Testis (tissue), 3 donors: Measurements from ENCODE around the gene ACAD11. TPM values are rescaled to one million over a fixed set of nuclear protein-coding genes. Genes with fewer than 3 reads are reported as not detected.

Experiments used
- DNase-seq: peaks from one replicate; pipeline ENCODE4 v3.0.0-alpha.2; 2019
- H3K27ac ChIP-seq, 2 donors: fragments of 200-600 bp; sonication (generic); one replicate each; pipeline ENCODE4 v1.5.1; 2019
- H3K27me3 ChIP-seq: fragments of 200-600 bp; sonication (generic); one replicate; pipeline ENCODE4 v1.5.1; 2019
- H3K36me3 ChIP-seq: fragments of 200-600 bp; sonication (generic); one replicate; pipeline ENCODE4 v1.5.1; 2017; ENCODE audit warnings: low read depth; ENCODE audit errors: missing control alignments
- H3K4me1 ChIP-seq: fragments of 200-600 bp; sonication (generic); one replicate; pipeline ENCODE4 v1.5.1; 2019
- H3K4me3 ChIP-seq, 2 donors: fragments of 200-600 bp; sonication (generic); one replicate each; pipeline ENCODE4 v1.5.1; 2017 to 2019
- H3K9me3 ChIP-seq: fragments of 200-600 bp; sonication (generic); one replicate; pipeline ENCODE4 v1.5.1; 2017
- CTCF ChIP-seq, 3 experiments: fragments of 450-650 bp in 2 of 3; fragments of 200-600 bp in 1 of 3; sonication (generic) in 1 of 3; IDR thresholded peaks; one replicate each; pipeline ENCODE4 v1.5.1; 2016 to 2019; ENCODE audit warnings: antibody characterized with exemption in 3 of 3, mild to moderate bottlenecking in 2 of 3, moderate library complexity in 1 of 3
- POLR2A ChIP-seq: fragments of 450-650 bp; IDR thresholded peaks from one replicate; pipeline ENCODE4 v1.6.1; 2017; ENCODE audit warnings: antibody characterized with exemption, mild to moderate bottlenecking, moderate library complexity
- WGBS, 2 donors: methylation state at CpG; one replicate each; pipeline ENCODE4 v1.1.5; 2018; 5-methylcytosine and 5-hydroxymethylcytosine counted together
- intact Hi-C: fragments of 100-400 bp; cut with DNase I; formaldehyde crosslinking; loops from one replicate; pipeline ENCODE4 v1.15.1; 2023; ENCODE audit warnings: low total_unique reads
- polyA plus RNA-seq: library from polyadenylated mRNA; stranded (reverse); fragments of 350-450 nt; fragmentation: Illumina TruSeq; extraction: RNeasy Lipid Tissue Mini Kit (QIAGEN cat#74804); gene quantifications from one replicate; pipeline ENCODE4 v1.2.3, GENCODE V29; 2014; ENCODE audit warnings: low read depth, low replicate concordance; ENCODE audit not compliant: insufficient read depth
- total RNA-seq, 2 donors: library from RNA; depleted of rRNA; stranded (reverse); fragments of >200 nt; gene quantifications; one replicate each; pipeline ENCODE4 v1.2.3, GENCODE V29; 2016

The ACAD11 gene
- total and polyA plus RNA-seq, 3 donors from 2014 or later = 26.1 to 37.9 (median 37.2) TPM

DNA sequence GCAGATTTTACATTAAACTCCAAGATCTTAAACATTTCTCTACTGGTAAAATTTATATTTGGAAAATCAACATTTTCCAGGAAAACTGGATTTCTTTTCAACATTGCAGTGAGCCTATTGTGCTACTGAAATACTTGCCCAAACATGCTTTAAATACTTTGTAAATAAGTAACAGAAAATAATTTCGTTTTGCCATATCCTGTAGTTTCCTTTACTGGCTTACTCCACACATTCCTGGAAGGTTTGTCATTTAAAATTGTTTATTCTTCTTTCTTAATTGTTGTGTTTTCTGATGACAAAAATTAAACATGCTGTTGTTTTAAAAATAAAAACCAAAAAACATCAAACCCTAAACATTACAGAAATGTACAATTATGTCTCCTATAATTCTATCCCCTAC is 22.0 kb downstream of the ACAD11 start:
- Histone ChIP-seq H3K4me3 (no peak overlapping the region), H3K4me1 (no peaks in the 10 kb centered on the region), H3K9me3 (no peaks in the 10 kb centered on the region), H3K36me3 (no peaks in the 10 kb centered on the region), H3K27ac (no peak overlapping the region), H3K27me3 (no peaks in the 10 kb centered on the region)
- no peak for TF ChIP-seq POLR2A
- no peak for TF ChIP-seq CTCF (IDR thresholded peaks at IDR 0.05)
- 48 to 49% methylated on average over 1 of the region's 1 CpG for WGBS, 2 donors
- no peak for DNase-seq
- intact Hi-C loops = no loop called here

- TF ChIP-seq CTCF (IDR thresholded peaks at IDR 0.05) (no peak), POLR2A (no peak)
- H3K4me3 ChIP-seq = no peak overlapping the region
- no peak overlapping the region for H3K27ac ChIP-seq
- no peaks in the 10 kb centered on the region for H3K9me3 ChIP-seq
- intact Hi-C loops = no loop called here
- H3K36me3 ChIP-seq = no peaks in the 10 kb centered on the region
- H3K4me1 ChIP-seq = no peaks in the 10 kb centered on the region
- no peak for DNase-seq
- H3K27me3 ChIP-seq = no peaks in the 10 kb centered on the region
Measured at GRCh38 chr3:132635052-132635451, 24.6 kb downstream of the ACAD11 start.

GRCh38 chr3:132630612-132631011 is 29.0 kb downstream of the ACAD11 start:
- Histone ChIP-seq H3K36me3 (no peaks in the 10 kb centered on the region), H3K9me3 (no peaks in the 10 kb centered on the region), H3K4me1 (no peaks in the 10 kb centered on the region), H3K27ac (no peak overlapping the region), H3K4me3 (no peak overlapping the region), H3K27me3 (no peaks in the 10 kb centered on the region)
- no peak for TF ChIP-seq CTCF (IDR thresholded peaks at IDR 0.05)
- no peak for TF ChIP-seq POLR2A
- WGBS, 2 donors = 89 to 94% methylated on average over 7 of the region's 7 CpGs
- DNase-seq = no peak
- intact Hi-C loops = no loop called here

GRCh38 chr3:132629928-132630327 is 29.7 kb downstream of the ACAD11 start:
- no peak for DNase-seq
- WGBS, 2 donors = 85 to 86% methylated on average over 1 of the region's 1 CpG
- Histone ChIP-seq H3K27me3 (no peaks in the 10 kb centered on the region), H3K9me3 (no peaks in the 10 kb centered on the region), H3K36me3 (no peaks in the 10 kb centered on the region), H3K27ac (no peak overlapping the region), H3K4me3 (no peak overlapping the region), H3K4me1 (no peaks in the 10 kb centered on the region)
- TF ChIP-seq POLR2A (no peak), CTCF (IDR thresholded peaks at IDR 0.05) (no peak)
- intact Hi-C loops = no loop called here

DNA sequence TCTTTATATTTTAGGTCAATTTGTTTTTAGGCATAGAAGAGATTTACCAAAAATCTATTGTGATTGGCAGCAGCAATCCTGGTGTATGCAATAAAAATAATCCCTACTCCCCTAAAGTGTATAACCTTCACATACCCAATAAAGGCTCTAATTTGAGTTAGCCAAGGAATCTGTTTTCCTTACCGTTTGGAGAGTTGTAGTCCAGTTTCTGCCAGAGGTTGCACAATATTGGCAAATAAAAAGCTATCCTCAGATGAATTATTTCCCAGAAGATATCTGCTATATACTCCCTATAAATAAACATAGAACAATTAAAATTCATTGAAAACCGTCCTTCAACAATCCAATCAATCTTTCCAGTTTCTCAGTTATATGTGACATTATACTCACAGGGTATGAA is 31.5 kb downstream of the ACAD11 start:
- no peak for TF ChIP-seq POLR2A
- no peak for TF ChIP-seq CTCF (IDR thresholded peaks at IDR 0.05)
- no peak overlapping the region for H3K27ac ChIP-seq
- no peak overlapping the region for H3K4me3 ChIP-seq
- DNase-seq = no peak
- H3K9me3 ChIP-seq = no peaks in the 10 kb centered on the region
- WGBS, 2 donors = 65 to 70% methylated on average over 2 of the region's 2 CpGs
- H3K27me3 ChIP-seq = no peaks in the 10 kb centered on the region
- no peaks in the 10 kb centered on the region for H3K36me3 ChIP-seq
- no peaks in the 10 kb centered on the region for H3K4me1 ChIP-seq
- intact Hi-C loops = no loop called here
